DOHH2 (cell line): ENCODE data around the gene SMOC1.

Experiments
- H3F3A ChIP-seq: fragments of 200-600 bp; sonication (generic), shearing (Covaris generic); 2 replicates; pipeline ENCODE4 v1.6.0; 2016; ENCODE audit warnings: antibody characterized with exemption, mild to moderate bottlenecking; ENCODE audit not compliant: control insufficient read depth, insufficient read depth
- H3K27ac ChIP-seq: fragments of 200-600 bp; sonication (generic); 2 replicates; pipeline ENCODE4 v1.5.1; 2014; ENCODE audit warnings: low read depth, mild to moderate bottlenecking, low read length, moderate library complexity
- H3K27me3 ChIP-seq: fragments of 200-600 bp; sonication (generic); 2 replicates; pipeline ENCODE4 v1.6.1; 2014; ENCODE audit warnings: mild to moderate bottlenecking, low read length, mixed read lengths; ENCODE audit not compliant: control insufficient read depth
- H3K36me3 ChIP-seq: fragments of 200-600 bp; sonication (generic); 2 replicates; pipeline ENCODE4 v1.6.1; 2014; ENCODE audit warnings: mild to moderate bottlenecking, low read length, moderate library complexity, mixed read lengths; ENCODE audit not compliant: control insufficient read depth
- H3K4me1 ChIP-seq: fragments of 200-600 bp; sonication (generic); 2 replicates; pipeline ENCODE4 v1.6.1; 2014; ENCODE audit warnings: mild to moderate bottlenecking, low read length, mixed read lengths; ENCODE audit not compliant: control insufficient read depth
- H3K4me2 ChIP-seq: fragments of 200-600 bp; sonication (generic); 2 replicates; pipeline ENCODE4 v1.6.0; 2014; ENCODE audit warnings: mild to moderate bottlenecking, low read length, moderate library complexity
- H3K4me3 ChIP-seq: fragments of 200-600 bp; sonication (generic); 2 replicates; pipeline ENCODE4 v1.5.1; 2014; ENCODE audit warnings: mild to moderate bottlenecking, low read length, mixed read lengths
- H3K79me2 ChIP-seq: fragments of 200-600 bp; sonication (generic); 2 replicates; pipeline ENCODE4 v1.6.1; 2014; ENCODE audit warnings: mild to moderate bottlenecking, low read length, mixed read lengths; ENCODE audit not compliant: control insufficient read depth
- H3K9me2 ChIP-seq: fragments of 200-600 bp; sonication (generic); replicated peaks from 2 replicates; pipeline ENCODE4 v1.6.1; 2014; ENCODE audit warnings: mild to moderate bottlenecking, low read length, mixed read lengths; ENCODE audit not compliant: control insufficient read depth
- H3K9me3 ChIP-seq: fragments of 200-600 bp; sonication (generic); 2 replicates; pipeline ENCODE4 v1.6.1; 2014; ENCODE audit warnings: antibody characterized with exemption, low read length, mixed read lengths; ENCODE audit not compliant: control insufficient read depth, insufficient read depth
- H4K20me1 ChIP-seq: fragments of 200-600 bp; sonication (generic); 2 replicates; pipeline ENCODE4 v1.6.0; 2014; ENCODE audit warnings: low read depth, mild to moderate bottlenecking, antibody characterized with exemption, low read length, moderate library complexity; ENCODE audit not compliant: control insufficient read depth, insufficient read depth
- CTCF ChIP-seq: fragments of 200-600 bp; sonication (generic); IDR thresholded peaks from one replicate; pipeline ENCODE4 v1.5.1; 2014; ENCODE audit warnings: antibody characterized with exemption, mild to moderate bottlenecking, low read depth, low read length; ENCODE audit not compliant: poor library complexity, severe bottlenecking
- EZH2phosphoT487 ChIP-seq: fragments of 200-600 bp; sonication (generic); IDR thresholded peaks from 2 replicates; pipeline ENCODE4 v1.6.1; 2017; ENCODE audit warnings: borderline replicate concordance, mild to moderate bottlenecking, antibody characterized with exemption, low read length, moderate library complexity, mixed read lengths

Gene SMOC1

GRCh38 chr14:69882116-69882864 is 3.1 kb downstream of the SMOC1 start:
- H3F3A ChIP-seq, result no peaks in the 10 kb centered on the region
- H3K4me2 ChIP-seq, result no peak overlapping the region
- no peaks in the 10 kb centered on the region for H3K9me2 ChIP-seq
- TF ChIP-seq EZH2phosphoT487 (no peak), CTCF (no peak)
- no peaks in the 10 kb centered on the region for H3K36me3 ChIP-seq
- H4K20me1 ChIP-seq, result no peaks in the 10 kb centered on the region
- no peak overlapping the region for H3K27ac ChIP-seq
- H3K79me2 ChIP-seq, result no peaks in the 10 kb centered on the region
- H3K9me3 ChIP-seq, result no peaks in the 10 kb centered on the region
- no peak overlapping the region for H3K4me3 ChIP-seq
- no peaks in the 10 kb centered on the region for H3K4me1 ChIP-seq
- H3K27me3 ChIP-seq, result peaks cover 22% of the 10 kb centered on the region

- Histone ChIP-seq H4K20me1 (no peaks in the 10 kb centered on the region), H3K4me2 (no peak overlapping the region), H3K4me1 (no peaks in the 10 kb centered on the region), H3F3A (no peaks in the 10 kb centered on the region), H3K79me2 (no peaks in the 10 kb centered on the region), H3K36me3 (no peaks in the 10 kb centered on the region), H3K27ac (no peak overlapping the region), H3K9me3 (no peaks in the 10 kb centered on the region), H3K9me2 (no peaks in the 10 kb centered on the region), H3K4me3 (no peak overlapping the region), H3K27me3 (peaks cover 22% of the 10 kb centered on the region)
- TF ChIP-seq EZH2phosphoT487 (no peak), CTCF (no peak)
Measured at GRCh38 chr14:69882915-69883314, 3.7 kb downstream of the SMOC1 start.

- no peaks in the 10 kb centered on the region for H3K79me2 ChIP-seq
- H3K27ac ChIP-seq, result no peak overlapping the region
- H3K27me3 ChIP-seq, result peaks cover 7% of the 10 kb centered on the region
- no peak overlapping the region for H3K4me3 ChIP-seq
- no peak overlapping the region for H3K4me2 ChIP-seq
- H3K36me3 ChIP-seq, result no peaks in the 10 kb centered on the region
- no peaks in the 10 kb centered on the region for H3K9me2 ChIP-seq
- no peaks in the 10 kb centered on the region for H3K9me3 ChIP-seq
- TF ChIP-seq CTCF (no peak), EZH2phosphoT487 (no peak)
- no peaks in the 10 kb centered on the region for H3F3A ChIP-seq
- H4K20me1 ChIP-seq, result no peaks in the 10 kb centered on the region
- no peaks in the 10 kb centered on the region for H3K4me1 ChIP-seq
Measured at GRCh38 chr14:69886453-69887242, 7.4 kb downstream of the SMOC1 start.
